Midbrain (tissue), 1 donor: ENCODE results near the gene MBLAC2.
A peak's percentile ranks its signal among the peaks of the same experiment; 100 is the strongest.

Source experiments
- DNase-seq: peaks from one replicate; lab custom pipeline; 2025; lab: John Stamatoyannopoulos, UW

The MBLAC2 gene

DNA sequence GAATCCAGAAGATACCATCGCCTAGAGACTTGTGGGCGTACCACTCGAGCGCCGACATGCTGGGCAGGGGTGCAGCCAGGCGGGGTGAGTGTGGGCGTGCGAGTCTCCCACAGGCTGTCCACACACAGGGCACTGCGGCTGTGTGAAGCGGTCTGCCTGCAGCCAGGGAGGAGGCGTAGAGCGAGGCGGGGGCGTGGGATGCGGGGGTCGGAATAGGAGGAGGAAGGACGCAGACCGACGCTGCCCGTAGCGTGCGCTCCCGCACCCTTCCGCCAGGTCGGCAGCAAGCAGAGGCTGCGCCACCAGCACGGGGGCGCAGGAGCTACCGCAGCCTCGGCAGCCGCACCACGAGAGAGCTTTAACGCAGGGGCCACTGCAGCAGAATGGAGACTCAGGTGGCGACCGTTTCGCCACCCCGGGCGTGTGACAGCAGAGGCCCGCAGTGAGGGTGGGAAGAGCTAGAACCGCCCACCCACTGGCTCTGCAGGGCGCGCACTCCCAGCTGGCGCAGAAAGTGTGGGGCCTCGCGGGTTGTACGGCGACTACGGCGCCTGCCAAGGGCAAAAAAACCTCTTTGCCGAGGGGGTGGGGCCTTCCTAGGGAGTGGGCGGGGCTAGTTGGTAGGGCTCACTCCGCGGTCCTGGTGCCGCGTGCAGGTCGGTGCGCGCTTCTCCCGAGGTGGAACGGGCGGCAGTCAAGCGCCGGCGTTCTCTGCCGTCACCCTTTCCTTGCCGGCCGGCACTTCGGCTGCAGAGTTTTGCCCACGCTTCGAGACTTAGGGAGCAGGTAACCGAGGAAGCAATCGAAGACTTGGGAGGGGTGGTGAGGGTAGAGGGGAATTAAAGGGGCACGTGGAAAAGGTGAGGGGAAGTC lies at the start of gene MBLAC2, which contains the start of gene POLR3G:
MBLAC2 (minus strand) TSS at position 537 of the 873 bp plus-strand sequence; CDS start at position 58, 479 bp downstream.
POLR3G (plus strand) TSS at position 630 of the 873 bp plus-strand sequence. CDS start 10,704 bp downstream, outside the sequence.
- peak; percentile 92 for DNase-seq

GRCh38 chr5:90519081-90519480 lies 44.5 kb upstream of the MBLAC2 start:
- DNase-seq, result no peak

- DNase-seq, result no peak
Observed at GRCh38 chr5:90518661-90519060, 44.1 kb upstream of the MBLAC2 start.

- no peak for DNase-seq
Observed at GRCh38 chr5:90514520-90514919, 39.9 kb upstream of the MBLAC2 start.

DNA sequence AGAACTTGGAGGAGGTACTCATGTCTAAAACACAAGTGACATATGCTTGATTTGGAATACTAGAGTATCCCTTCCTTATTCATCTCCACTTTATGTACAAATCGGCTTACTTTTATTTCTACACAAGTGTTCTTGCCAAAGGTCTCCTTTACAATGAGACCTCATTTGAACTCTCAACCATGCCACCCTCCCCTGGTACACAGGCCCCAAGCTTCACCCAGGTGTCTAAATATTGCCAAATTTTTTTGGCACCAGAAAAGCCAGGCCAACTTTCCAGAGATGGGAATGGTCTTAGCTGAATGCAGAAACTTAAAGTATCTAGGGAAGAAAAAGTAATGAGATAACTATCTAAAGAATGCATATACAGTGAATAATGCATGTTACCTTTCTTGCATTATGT lies 35.9 kb upstream of the MBLAC2 start:
- DNase-seq, result no peak

GRCh38 chr5:90506221-90506620 lies 31.6 kb upstream of the MBLAC2 start:
- DNase-seq, result no peak

DNA sequence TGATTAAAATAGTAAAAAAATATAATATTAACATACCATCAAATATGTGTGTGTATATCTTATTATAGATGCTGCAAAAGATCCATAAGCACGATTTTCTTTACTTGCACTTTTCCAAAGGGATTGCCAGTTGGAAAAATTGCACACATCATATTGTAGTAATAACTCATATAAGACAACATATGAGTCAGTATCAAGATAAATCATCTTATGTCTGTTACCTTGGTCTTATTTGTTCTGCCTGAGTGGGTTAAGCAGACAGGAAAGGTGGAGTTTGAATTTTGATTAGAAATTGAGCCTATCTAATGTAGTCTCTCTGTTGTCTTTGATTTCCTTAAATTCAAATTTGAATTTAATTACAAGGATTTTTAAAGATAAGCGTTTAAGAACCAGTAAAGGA lies 30.2 kb upstream of the MBLAC2 start:
- no peak for DNase-seq

DNA sequence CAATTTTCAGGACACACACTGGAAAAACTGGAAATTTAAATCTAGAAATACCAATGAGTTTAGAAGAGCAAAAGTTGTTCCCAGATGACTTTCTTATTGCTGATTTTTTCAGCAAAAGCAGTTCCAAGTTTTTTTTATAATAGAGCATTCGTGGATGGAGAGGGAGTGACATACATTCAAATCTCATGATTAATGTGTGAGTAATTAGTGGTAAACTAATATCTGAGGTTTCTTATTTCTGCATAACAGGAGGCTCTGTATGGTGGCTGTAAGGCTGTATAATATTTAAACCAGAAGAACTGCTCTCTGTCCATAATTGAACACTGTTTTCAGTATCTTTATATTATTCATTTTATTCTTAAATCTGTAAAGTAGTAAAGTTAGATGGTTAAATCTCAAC lies 29.0 kb upstream of the MBLAC2 start:
- DNase-seq, result no peak

GRCh38 chr5:90495146-90495545 lies 20.6 kb upstream of the MBLAC2 start:
- no peak for DNase-seq

GRCh38 chr5:90494043-90494442 lies 19.5 kb upstream of the MBLAC2 start:
- DNase-seq, result no peak

DNA sequence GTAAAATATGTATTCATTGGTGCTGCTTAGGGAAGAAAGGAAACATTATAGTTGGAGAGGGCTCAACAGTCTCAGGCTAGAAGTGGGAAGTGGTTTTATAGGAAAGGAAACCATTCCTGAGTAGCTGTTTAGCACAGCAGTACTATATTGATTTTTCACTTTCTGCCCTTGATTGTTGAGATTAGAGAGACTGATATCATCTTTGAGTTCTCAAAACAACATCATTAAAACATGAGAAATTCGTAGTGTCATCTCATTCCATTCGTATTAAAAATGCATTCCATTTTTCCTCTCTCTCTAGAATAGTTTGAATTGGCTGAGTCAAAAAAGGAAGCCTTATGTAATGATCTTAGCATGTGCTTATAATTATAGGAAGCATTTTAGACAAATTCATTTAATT lies 14.2 kb upstream of the MBLAC2 start:
- DNase-seq, result no peak

DNA sequence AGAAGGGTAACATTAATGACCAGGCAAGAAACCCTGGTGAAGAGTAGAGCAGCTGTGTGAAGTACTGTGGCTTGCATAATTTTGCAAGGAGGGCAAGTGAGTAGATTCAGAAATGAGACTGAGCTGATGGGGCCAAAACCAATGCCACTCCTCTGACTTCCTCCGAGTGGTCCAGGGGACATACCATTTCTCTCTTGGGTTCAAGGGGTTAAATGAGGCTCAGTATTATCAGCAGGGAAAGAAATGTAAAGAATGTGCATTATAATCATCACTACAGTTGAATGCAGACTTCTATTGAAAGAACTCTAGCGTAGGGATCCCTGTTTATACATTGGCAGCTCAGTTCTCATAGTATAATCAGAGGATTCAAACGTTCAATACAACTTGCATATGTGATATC lies 10.0 kb upstream of the MBLAC2 start:
- no peak for DNase-seq

DNA sequence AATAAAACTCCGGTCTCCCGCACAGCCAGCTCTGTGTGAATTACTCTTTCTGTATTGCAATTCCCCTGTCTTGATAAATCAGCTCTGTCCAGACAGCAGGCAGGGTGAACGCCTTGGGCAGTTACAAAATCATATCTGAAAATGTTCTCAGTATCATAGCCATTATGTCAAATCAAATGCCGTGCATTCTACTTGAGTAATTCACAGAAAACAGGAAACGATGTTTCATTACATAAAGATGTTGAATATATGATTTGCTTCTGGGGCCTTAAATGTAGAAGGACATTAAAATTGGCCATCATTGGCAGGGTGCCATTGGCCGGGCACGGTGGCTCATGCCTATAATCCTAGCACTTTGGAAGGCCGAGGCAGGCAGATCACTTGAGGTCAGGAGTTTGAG lies 8.6 kb upstream of the MBLAC2 start:
- no peak for DNase-seq

GRCh38 chr5:90480699-90481098 lies 6.1 kb upstream of the MBLAC2 start:
- no peak for DNase-seq

GRCh38 chr5:90479611-90480385 lies 5.2 kb upstream of the MBLAC2 start:
- DNase-seq, result no peak

DNA sequence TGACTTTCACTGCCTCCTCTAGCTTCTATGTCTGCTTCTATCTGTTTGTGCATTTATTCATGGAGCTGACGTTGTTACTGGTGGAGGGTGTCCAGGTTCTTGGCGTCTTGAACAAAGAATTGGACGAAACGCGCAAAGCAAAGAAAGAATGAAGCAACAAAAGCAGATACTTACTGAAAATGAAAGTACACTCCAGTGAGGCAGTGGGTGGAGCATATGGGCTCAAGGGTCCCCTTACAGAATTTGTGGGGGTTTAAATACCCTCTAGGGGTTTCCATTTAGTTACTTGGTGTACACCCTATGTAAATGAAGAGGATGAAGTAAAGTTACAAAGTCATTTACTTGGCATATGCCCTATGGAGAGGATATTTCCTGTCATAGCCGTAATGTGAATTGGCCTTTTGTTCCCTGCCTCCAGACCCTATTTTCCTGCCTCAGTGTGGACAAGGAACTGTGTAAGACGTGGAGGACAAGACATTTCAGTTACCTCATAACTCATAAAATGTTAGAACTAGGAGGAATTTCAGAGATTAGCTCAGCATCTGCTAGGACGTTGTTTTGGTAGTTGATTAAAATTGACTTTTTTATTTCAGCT lies 3.1 kb upstream of the MBLAC2 start:
- DNase-seq, result peak; percentile 15

DNA sequence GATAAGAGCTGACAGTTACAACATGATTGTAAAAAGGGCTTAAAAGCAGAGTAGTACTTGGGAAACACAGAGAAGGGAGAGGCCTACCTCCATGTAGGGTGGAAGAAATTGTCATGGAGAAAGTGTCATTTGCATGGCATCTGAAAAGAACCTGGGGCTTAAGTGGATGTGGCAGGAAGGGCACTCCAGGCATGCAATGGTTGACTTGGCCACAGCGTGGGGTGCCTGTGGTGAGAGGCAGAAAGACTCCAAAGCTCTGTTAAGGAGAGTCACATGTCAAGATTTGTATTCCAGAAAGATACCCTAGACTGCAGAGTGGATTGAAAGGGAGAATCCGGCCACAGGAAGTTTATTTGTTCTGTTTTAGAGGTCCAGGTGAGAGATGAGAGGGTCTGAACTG lies 2.5 kb upstream of the MBLAC2 start:
- DNase-seq, result no peak

DNA sequence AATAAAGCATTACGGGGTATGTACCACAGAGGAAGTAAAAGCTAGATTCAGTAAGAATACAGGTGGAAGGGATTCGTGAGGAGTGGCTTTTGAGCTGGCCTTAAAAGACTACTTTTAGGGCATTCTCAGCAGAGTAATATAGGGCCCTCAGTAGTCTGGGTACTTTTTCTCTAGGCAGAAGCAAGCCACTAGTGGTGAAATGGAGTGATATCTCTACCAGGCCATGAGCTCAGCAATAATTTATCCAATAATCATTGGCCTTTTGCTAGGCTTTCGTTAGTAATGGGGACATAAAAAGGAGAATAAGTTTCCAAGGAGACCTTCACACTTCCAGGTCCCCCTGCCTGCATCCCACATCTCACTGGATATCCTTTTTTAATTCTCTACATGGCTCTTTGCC lies 1.8 kb upstream of the MBLAC2 start:
- DNase-seq, result no peak

DNA sequence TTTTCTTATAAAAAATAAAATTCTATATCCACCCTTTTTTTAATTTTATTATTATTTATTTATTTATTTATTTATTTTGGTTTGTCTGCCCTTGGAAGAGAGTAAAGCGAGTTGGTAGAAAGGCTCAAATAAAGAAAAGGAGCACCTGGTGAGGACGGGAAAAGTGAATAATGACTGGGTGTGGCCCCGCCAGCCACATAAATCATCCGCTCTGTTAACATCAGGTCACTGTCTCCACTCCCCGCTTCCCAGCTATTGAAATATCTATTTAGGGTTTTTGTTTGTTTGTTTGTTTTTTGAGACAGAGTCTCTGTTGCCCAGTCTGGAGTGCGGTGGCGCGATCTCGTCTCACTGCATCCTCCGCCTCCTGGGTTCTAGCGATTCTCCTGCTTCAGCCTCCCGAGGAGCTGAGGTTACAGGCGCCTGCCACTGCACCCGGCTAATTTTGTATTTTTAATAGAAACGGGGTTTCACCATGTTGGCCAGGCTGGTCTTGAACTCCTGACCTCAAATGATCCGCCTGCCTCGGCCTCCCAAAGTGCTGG lies 937 bp upstream of the MBLAC2 start:
- no peak for DNase-seq

DNA sequence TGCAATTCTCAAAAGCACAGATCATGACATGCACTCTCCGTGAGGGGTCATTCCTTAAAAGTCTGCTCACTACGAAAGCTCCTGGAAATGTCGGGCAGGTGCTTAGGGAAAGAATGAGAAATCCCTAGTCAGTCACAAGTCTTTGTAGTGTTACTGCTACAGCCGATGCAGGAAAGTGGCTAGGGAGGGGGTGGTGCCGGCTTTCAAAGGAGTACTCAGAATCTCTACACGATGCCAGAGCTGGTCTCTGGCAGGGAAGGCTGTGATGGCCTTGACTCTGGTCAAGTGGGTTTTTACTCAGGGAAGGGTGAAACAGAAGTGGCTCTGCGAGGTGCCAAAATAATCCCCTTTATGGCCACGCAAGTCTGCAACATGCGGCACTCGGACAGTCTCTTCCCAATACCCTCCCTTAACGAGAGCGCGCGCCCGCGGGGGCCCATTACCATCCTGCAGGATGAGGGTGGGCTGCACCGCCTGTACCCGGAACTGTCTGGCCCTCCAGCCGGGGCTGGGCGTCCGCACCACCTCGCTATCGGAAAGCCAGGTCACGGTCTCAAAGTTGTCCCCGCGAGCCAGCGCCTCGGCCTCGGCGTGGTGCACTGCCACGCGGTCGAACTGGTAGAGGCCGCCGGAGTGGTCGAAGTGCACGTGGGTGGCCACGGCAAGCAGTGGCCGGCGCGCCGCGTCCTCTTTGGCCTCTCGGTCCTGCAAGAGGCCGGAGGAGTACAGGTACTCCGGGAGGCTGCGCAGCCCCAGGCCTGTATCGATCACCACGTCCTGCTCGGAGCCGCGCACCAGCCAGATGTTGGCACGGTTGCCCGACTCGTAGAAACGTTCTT lies 956 bp downstream of the MBLAC2 start:
- peak; percentile 54 for DNase-seq

GRCh38 chr5:90472783-90473395 lies 1.7 kb downstream of the MBLAC2 start:
- DNase-seq, result no peak
